Measurements from ENCODE around the gene ZNF407.

Gene ZNF407

GRCh38 chr18:74950479-74950878 lies 352.8 kb downstream of the ZNF407 start:
- no peak overlapping the region for H3K4me3 ChIP-seq (ENCODE audit: control insufficient read depth, low read depth, low read length)
- no peak for TF ChIP-seq CTCF (conservative IDR thresholded peaks at IDR 0.05; ENCODE audit: control insufficient read depth, insufficient read depth, low read depth, low read length)
- DNase-seq (ENCODE audit: low read depth) = no peak

- H3K4me3 ChIP-seq (ENCODE audit: control insufficient read depth, low read depth, low read length) = no peak overlapping the region
- peak; percentile 99 for DNase-seq (ENCODE audit: low read depth)
- no peak for TF ChIP-seq CTCF (conservative IDR thresholded peaks at IDR 0.05; ENCODE audit: control insufficient read depth, insufficient read depth, low read depth, low read length)
These were observed 353.6 kb downstream of the ZNF407 start for GRCh38 chr18:74951165-74951760.

- no peak for TF ChIP-seq CTCF (conservative IDR thresholded peaks at IDR 0.05; ENCODE audit: control insufficient read depth, insufficient read depth, low read depth, low read length)
- DNase-seq (ENCODE audit: low read depth) = no peak
- H3K4me3 ChIP-seq (ENCODE audit: control insufficient read depth, low read depth, low read length) = no peak overlapping the region
These were observed 360.0 kb downstream of the ZNF407 start for GRCh38 chr18:74957588-74958224.

GRCh38 chr18:74959216-74959615 lies 361.5 kb downstream of the ZNF407 start:
- H3K4me3 ChIP-seq (ENCODE audit: control insufficient read depth, low read depth, low read length) = no peak overlapping the region
- TF ChIP-seq CTCF (conservative IDR thresholded peaks at IDR 0.05; ENCODE audit: control insufficient read depth, insufficient read depth, low read depth, low read length) = no peak
- no peak for DNase-seq (ENCODE audit: low read depth)

GRCh38 chr18:74961596-74961995 lies 363.9 kb downstream of the ZNF407 start:
- no peak for TF ChIP-seq CTCF (conservative IDR thresholded peaks at IDR 0.05; ENCODE audit: control insufficient read depth, insufficient read depth, low read depth, low read length)
- no peak overlapping the region for H3K4me3 ChIP-seq (ENCODE audit: control insufficient read depth, low read depth, low read length)
- no peak for DNase-seq (ENCODE audit: low read depth)

GRCh38 chr18:74963820-74964446 lies 366.3 kb downstream of the ZNF407 start:
- peak; percentile 58 for TF ChIP-seq CTCF (conservative IDR thresholded peaks at IDR 0.05; ENCODE audit: control insufficient read depth, insufficient read depth, low read depth, low read length)
- DNase-seq (ENCODE audit: low read depth) = peak; percentile 68
- H3K4me3 ChIP-seq (ENCODE audit: control insufficient read depth, low read depth, low read length) = no peak overlapping the region

Measured in fibroblast of mammary gland (primary cell).